Neural cell (in vitro differentiated cells): ENCODE results near the gene SLC17A1. TPM values are rescaled to one million over a fixed set of nuclear protein-coding genes. Genes with fewer than 3 reads are reported as not detected.

Experiments
- H2AFZ ChIP-seq: fragments of 200-600, 300-800 bp; sonication (generic), shearing (Covaris generic); 2 replicates; pipeline ENCODE4 v1.6.0; 2014; ENCODE audit warnings: low read depth, mild to moderate bottlenecking, antibody characterized with exemption, low read length, moderate library complexity
- H3F3A ChIP-seq: fragments of 200-600 bp; shearing (Covaris generic); 2 replicates; pipeline ENCODE4 v1.6.1; 2016; ENCODE audit warnings: mild to moderate bottlenecking, moderate library complexity, mixed read lengths, antibody characterized with exemption, low read length; ENCODE audit not compliant: insufficient read depth, poor library complexity, severe bottlenecking
- H3K27ac ChIP-seq: fragments of 200-600, 300-800 bp; sonication (generic), shearing (Covaris generic); 2 replicates; pipeline ENCODE4 v1.5.1; 2014; ENCODE audit warnings: mild to moderate bottlenecking, low read length, moderate library complexity
- H3K27me3 ChIP-seq: fragments of 300-800, 200-600 bp; sonication (generic), shearing (Covaris generic); 2 replicates; pipeline ENCODE4 v1.6.0; 2014; ENCODE audit warnings: mild to moderate bottlenecking, low read depth, low read length, moderate library complexity; ENCODE audit not compliant: insufficient read depth
- H3K36me3 ChIP-seq: fragments of 300-800, 200-600 bp; sonication (generic), shearing (Covaris generic); 2 replicates; pipeline ENCODE4 v1.5.1; 2014; ENCODE audit warnings: mild to moderate bottlenecking, antibody characterized with exemption, low read length, moderate library complexity; ENCODE audit not compliant: insufficient read depth
- H3K4me2 ChIP-seq: fragments of 300-800, 200-600 bp; sonication (generic), shearing (Covaris generic); 2 replicates; pipeline ENCODE4 v1.6.0; 2014; ENCODE audit warnings: mild to moderate bottlenecking, low read length
- H3K4me3 ChIP-seq: fragments of 300-800, 200-600 bp; sonication (generic), shearing (Covaris generic); 2 replicates; pipeline ENCODE4 v1.5.1; 2014; ENCODE audit warnings: mild to moderate bottlenecking, low read length, moderate library complexity
- H3K79me2 ChIP-seq: fragments of 200-600 bp; shearing (Covaris generic); replicated peaks from 2 replicates; pipeline ENCODE4 v1.6.0; 2014; ENCODE audit warnings: mild to moderate bottlenecking, low read length, moderate library complexity; ENCODE audit not compliant: insufficient read depth
- H3K9ac ChIP-seq: fragments of 300-800, 200-600 bp; sonication (generic), shearing (Covaris generic); 2 replicates; pipeline ENCODE4 v1.6.1; 2016; ENCODE audit warnings: mild to moderate bottlenecking, low read length, mixed read lengths
- H3K9me2 ChIP-seq: fragments of 200-600 bp; shearing (Covaris generic); 2 replicates; pipeline ENCODE4 v1.6.1; 2016; ENCODE audit warnings: mild to moderate bottlenecking, low read length, mixed read lengths; ENCODE audit not compliant: insufficient read depth
- H3K9me3 ChIP-seq: fragments of 200-600, 300-800 bp; sonication (generic), shearing (Covaris generic); 2 replicates; pipeline ENCODE4 v1.6.1; 2016; ENCODE audit warnings: mild to moderate bottlenecking, mixed run types, low read length, moderate library complexity, mixed read lengths
- H4K20me1 ChIP-seq: fragments of 200-600 bp; shearing (Covaris generic); 2 replicates; pipeline ENCODE4 v1.6.1; 2016; ENCODE audit warnings: mild to moderate bottlenecking, mixed run types; ENCODE audit not compliant: insufficient read depth
- EP300 ChIP-seq: fragments of 450-650 bp; conservative IDR thresholded peaks from 2 replicates; pipeline ENCODE4 v1.6.1; 2014; ENCODE audit warnings: antibody characterized with exemption, mild to moderate bottlenecking, moderate library complexity; ENCODE audit not compliant: poor library complexity, severe bottlenecking
- EZH2 ChIP-seq: fragments of 200-600, 300-800 bp; shearing (Covaris generic), sonication (generic); IDR thresholded peaks from 2 replicates; pipeline ENCODE4 v1.6.1; 2014; ENCODE audit warnings: antibody characterized with exemption, low read length, borderline replicate concordance, mild to moderate bottlenecking; ENCODE audit not compliant: insufficient read depth, poor library complexity, severe bottlenecking
- MXI1 ChIP-seq: fragments of 450-650 bp; conservative IDR thresholded peaks from 2 replicates; pipeline ENCODE4 v1.6.1; 2014; ENCODE audit warnings: antibody characterized with exemption, mild to moderate bottlenecking; ENCODE audit not compliant: poor library complexity, severe bottlenecking
- POLR2AphosphoS5 ChIP-seq: IDR thresholded peaks from 2 replicates; pipeline ENCODE4 v1.6.1; 2012
- RAD21 ChIP-seq: fragments of 450-650 bp; conservative IDR thresholded peaks from 2 replicates; pipeline ENCODE4 v1.6.1; 2014; ENCODE audit warnings: antibody characterized with exemption, mild to moderate bottlenecking, moderate library complexity
- SMC3 ChIP-seq: fragments of 450-650 bp; conservative IDR thresholded peaks from 2 replicates; pipeline ENCODE4 v1.6.1; 2014; ENCODE audit warnings: antibody characterized with exemption, mild to moderate bottlenecking, moderate library complexity; ENCODE audit not compliant: poor library complexity
- TAF1 ChIP-seq: IDR thresholded peaks from 2 replicates; pipeline ENCODE4 v1.6.1; 2012; ENCODE audit warnings: low read depth
- polyA plus RNA-seq: library from polyadenylated mRNA; depleted of rRNA; stranded (reverse); fragments of >200 nt; gene quantifications from 2 replicates; pipeline ENCODE4 v1.2.3, GENCODE V29; 2014
- TF ChIP-seq, protein P1 (sequence below): fragments of 450-650 bp; IDR thresholded peaks from 2 replicates; pipeline ENCODE4 v1.5.1; 2014; ENCODE audit warnings: antibody characterized with exemption, mild to moderate bottlenecking, moderate library complexity; ENCODE audit not compliant: poor library complexity, severe bottlenecking
- TF ChIP-seq, protein P2 (sequence below): IDR thresholded peaks from 2 replicates; pipeline ENCODE4 v1.6.1; 2012; ENCODE audit warnings: borderline replicate concordance

Gene SLC17A1
- polyA plus RNA-seq, 1 donor from 2014 or later: not detected

- no peak for TF ChIP-seq TAF1
These were observed 57.6 kb downstream of the SLC17A1 start (continued) for GRCh38 chr6:25774120-25774715.

DNA sequence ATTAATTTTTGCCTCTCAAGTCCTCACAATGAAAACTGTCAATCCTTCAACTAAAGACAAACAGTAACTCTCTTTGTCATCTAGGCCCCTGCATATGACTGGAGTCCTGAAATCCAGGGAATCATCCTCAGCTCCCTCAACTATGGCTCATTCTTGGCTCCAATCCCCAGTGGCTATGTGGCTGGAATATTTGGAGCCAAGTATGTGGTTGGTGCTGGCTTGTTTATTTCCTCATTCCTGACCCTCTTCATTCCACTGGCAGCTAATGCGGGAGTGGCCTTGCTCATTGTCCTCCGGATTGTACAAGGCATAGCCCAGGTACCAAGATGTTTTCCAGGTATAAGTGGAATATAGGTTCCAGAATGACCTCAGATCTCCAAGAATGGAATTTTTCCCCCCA is 61.9 kb downstream of the SLC17A1 start:
- no peaks in the 10 kb centered on the region for H3K27me3 ChIP-seq
- no peaks in the 10 kb centered on the region for H3K9me3 ChIP-seq
- no peaks in the 10 kb centered on the region for H3K79me2 ChIP-seq
- no peaks in the 10 kb centered on the region for H3K9me2 ChIP-seq
- H3K27ac ChIP-seq: no peak overlapping the region
- no peak overlapping the region for H3K4me3 ChIP-seq
- H2AFZ ChIP-seq: no peak overlapping the region
- no peaks in the 10 kb centered on the region for H3F3A ChIP-seq
- TF ChIP-seq, protein P1, sequence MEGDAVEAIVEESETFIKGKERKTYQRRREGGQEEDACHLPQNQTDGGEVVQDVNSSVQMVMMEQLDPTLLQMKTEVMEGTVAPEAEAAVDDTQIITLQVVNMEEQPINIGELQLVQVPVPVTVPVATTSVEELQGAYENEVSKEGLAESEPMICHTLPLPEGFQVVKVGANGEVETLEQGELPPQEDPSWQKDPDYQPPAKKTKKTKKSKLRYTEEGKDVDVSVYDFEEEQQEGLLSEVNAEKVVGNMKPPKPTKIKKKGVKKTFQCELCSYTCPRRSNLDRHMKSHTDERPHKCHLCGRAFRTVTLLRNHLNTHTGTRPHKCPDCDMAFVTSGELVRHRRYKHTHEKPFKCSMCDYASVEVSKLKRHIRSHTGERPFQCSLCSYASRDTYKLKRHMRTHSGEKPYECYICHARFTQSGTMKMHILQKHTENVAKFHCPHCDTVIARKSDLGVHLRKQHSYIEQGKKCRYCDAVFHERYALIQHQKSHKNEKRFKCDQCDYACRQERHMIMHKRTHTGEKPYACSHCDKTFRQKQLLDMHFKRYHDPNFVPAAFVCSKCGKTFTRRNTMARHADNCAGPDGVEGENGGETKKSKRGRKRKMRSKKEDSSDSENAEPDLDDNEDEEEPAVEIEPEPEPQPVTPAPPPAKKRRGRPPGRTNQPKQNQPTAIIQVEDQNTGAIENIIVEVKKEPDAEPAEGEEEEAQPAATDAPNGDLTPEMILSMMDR: no peak
- H4K20me1 ChIP-seq: no peaks in the 10 kb centered on the region
- no peak overlapping the region for H3K4me2 ChIP-seq
- no peaks in the 10 kb centered on the region for H3K36me3 ChIP-seq
- H3K9ac ChIP-seq: no peak overlapping the region

- H4K20me1 ChIP-seq: no peaks in the 10 kb centered on the region
- no peaks in the 10 kb centered on the region for H3K36me3 ChIP-seq
- H3K27ac ChIP-seq: no peak overlapping the region
- H3F3A ChIP-seq: no peaks in the 10 kb centered on the region
- no peak overlapping the region for H2AFZ ChIP-seq
- TF ChIP-seq POLR2AphosphoS5 (no peak), EZH2 (no peak), EP300 (no peak), TAF1 (no peak), MXI1 (no peak), RAD21 (no peak), SMC3 (no peak)
- TF ChIP-seq, protein P1: no peak
- TF ChIP-seq, protein P2, sequence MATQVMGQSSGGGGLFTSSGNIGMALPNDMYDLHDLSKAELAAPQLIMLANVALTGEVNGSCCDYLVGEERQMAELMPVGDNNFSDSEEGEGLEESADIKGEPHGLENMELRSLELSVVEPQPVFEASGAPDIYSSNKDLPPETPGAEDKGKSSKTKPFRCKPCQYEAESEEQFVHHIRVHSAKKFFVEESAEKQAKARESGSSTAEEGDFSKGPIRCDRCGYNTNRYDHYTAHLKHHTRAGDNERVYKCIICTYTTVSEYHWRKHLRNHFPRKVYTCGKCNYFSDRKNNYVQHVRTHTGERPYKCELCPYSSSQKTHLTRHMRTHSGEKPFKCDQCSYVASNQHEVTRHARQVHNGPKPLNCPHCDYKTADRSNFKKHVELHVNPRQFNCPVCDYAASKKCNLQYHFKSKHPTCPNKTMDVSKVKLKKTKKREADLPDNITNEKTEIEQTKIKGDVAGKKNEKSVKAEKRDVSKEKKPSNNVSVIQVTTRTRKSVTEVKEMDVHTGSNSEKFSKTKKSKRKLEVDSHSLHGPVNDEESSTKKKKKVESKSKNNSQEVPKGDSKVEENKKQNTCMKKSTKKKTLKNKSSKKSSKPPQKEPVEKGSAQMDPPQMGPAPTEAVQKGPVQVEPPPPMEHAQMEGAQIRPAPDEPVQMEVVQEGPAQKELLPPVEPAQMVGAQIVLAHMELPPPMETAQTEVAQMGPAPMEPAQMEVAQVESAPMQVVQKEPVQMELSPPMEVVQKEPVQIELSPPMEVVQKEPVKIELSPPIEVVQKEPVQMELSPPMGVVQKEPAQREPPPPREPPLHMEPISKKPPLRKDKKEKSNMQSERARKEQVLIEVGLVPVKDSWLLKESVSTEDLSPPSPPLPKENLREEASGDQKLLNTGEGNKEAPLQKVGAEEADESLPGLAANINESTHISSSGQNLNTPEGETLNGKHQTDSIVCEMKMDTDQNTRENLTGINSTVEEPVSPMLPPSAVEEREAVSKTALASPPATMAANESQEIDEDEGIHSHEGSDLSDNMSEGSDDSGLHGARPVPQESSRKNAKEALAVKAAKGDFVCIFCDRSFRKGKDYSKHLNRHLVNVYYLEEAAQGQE: no peak
- H3K9me3 ChIP-seq: no peaks in the 10 kb centered on the region
- H3K27me3 ChIP-seq: no peaks in the 10 kb centered on the region
- H3K4me2 ChIP-seq: no peak overlapping the region
- no peak overlapping the region for H3K4me3 ChIP-seq
- no peaks in the 10 kb centered on the region for H3K9me2 ChIP-seq
- no peak overlapping the region for H3K9ac ChIP-seq
- H3K79me2 ChIP-seq: no peaks in the 10 kb centered on the region
These were observed 63.3 kb downstream of the SLC17A1 start for GRCh38 chr6:25768566-25768965.
